Measurements from ENCODE around the gene NCAM1.

The NCAM1 gene

GRCh38 chr11:113103932-113104690 is 142.9 kb downstream of the NCAM1 start:
- no peaks in the 10 kb centered on the region for H3K36me3 ChIP-seq (ENCODE audit: insufficient read depth, low read depth, low read length)
- H3K4me3 ChIP-seq (ENCODE audit: low read length), result no peak overlapping the region
- no peak overlapping the region for H3K9ac ChIP-seq (ENCODE audit: low read depth, low read length)
- H3K4me1 ChIP-seq (ENCODE audit: insufficient read depth, low read length), result 0 out of 2 replicates have a peak, but pooled peaks cover 5% of the 10 kb centered on the region
- no peaks in the 10 kb centered on the region for H3K9me3 ChIP-seq (ENCODE audit: insufficient read depth, low read depth, low read length)
- no peaks in the 10 kb centered on the region for H3K27me3 ChIP-seq (ENCODE audit: insufficient read depth, low read length)
- H3K27ac ChIP-seq (ENCODE audit: low read length), result no peak overlapping the region

GRCh38 chr11:113104691-113105251 is 143.6 kb downstream of the NCAM1 start:
- Histone ChIP-seq H3K4me1 (ENCODE audit: insufficient read depth, low read length) (0 out of 2 replicates have a peak, but pooled peaks cover 5% of the 10 kb centered on the region), H3K9me3 (ENCODE audit: insufficient read depth, low read depth, low read length) (no peaks in the 10 kb centered on the region), H3K27ac (ENCODE audit: low read length) (no peak overlapping the region), H3K4me3 (ENCODE audit: low read length) (no peak overlapping the region), H3K36me3 (ENCODE audit: insufficient read depth, low read depth, low read length) (no peaks in the 10 kb centered on the region), H3K27me3 (ENCODE audit: insufficient read depth, low read length) (no peaks in the 10 kb centered on the region), H3K9ac (ENCODE audit: low read depth, low read length) (no peak overlapping the region)

- Histone ChIP-seq H3K9ac (ENCODE audit: low read depth, low read length) (no peak overlapping the region), H3K36me3 (ENCODE audit: insufficient read depth, low read depth, low read length) (no peaks in the 10 kb centered on the region), H3K9me3 (ENCODE audit: insufficient read depth, low read depth, low read length) (no peaks in the 10 kb centered on the region), H3K4me3 (ENCODE audit: low read length) (no peak overlapping the region), H3K27me3 (ENCODE audit: insufficient read depth, low read length) (no peaks in the 10 kb centered on the region), H3K4me1 (ENCODE audit: insufficient read depth, low read length) (0 out of 2 replicates have a peak, but pooled peaks cover 5% of the 10 kb centered on the region), H3K27ac (ENCODE audit: low read length) (no peak overlapping the region)
Measured at GRCh38 chr11:113105592-113105991, 144.4 kb downstream of the NCAM1 start.

- Histone ChIP-seq H3K4me3 (ENCODE audit: low read length) (no peak overlapping the region), H3K27ac (ENCODE audit: low read length) (no peak overlapping the region), H3K4me1 (ENCODE audit: insufficient read depth, low read length) (0 out of 2 replicates have a peak, but pooled peaks cover 5% of the 10 kb centered on the region), H3K9me3 (ENCODE audit: insufficient read depth, low read depth, low read length) (no peaks in the 10 kb centered on the region), H3K36me3 (ENCODE audit: insufficient read depth, low read depth, low read length) (no peaks in the 10 kb centered on the region), H3K9ac (ENCODE audit: low read depth, low read length) (no peak overlapping the region), H3K27me3 (ENCODE audit: insufficient read depth, low read length) (no peaks in the 10 kb centered on the region)
Measured at GRCh38 chr11:113106507-113106906, 145.3 kb downstream of the NCAM1 start.

GRCh38 chr11:113110046-113110445 is 148.8 kb downstream of the NCAM1 start:
- no peaks in the 10 kb centered on the region for H3K4me1 ChIP-seq (ENCODE audit: insufficient read depth, low read length)

GRCh38 chr11:113111156-113111555 is 149.9 kb downstream of the NCAM1 start:
- no peak overlapping the region for H3K4me3 ChIP-seq (ENCODE audit: low read length)
- no peak overlapping the region for H3K27ac ChIP-seq (ENCODE audit: low read length)
- H3K9me3 ChIP-seq (ENCODE audit: insufficient read depth, low read depth, low read length), result no peaks in the 10 kb centered on the region
- no peak overlapping the region for H3K9ac ChIP-seq (ENCODE audit: low read depth, low read length)
- H3K27me3 ChIP-seq (ENCODE audit: insufficient read depth, low read length), result no peaks in the 10 kb centered on the region
- H3K36me3 ChIP-seq (ENCODE audit: insufficient read depth, low read depth, low read length), result no peaks in the 10 kb centered on the region
- H3K4me1 ChIP-seq (ENCODE audit: insufficient read depth, low read length), result no peaks in the 10 kb centered on the region

More at GRCh38 chr11:113110046-113110445, 148.8 kb downstream of the NCAM1 start:
- H3K9ac ChIP-seq (ENCODE audit: low read depth, low read length), result no peak overlapping the region
- no peak overlapping the region for H3K4me3 ChIP-seq (ENCODE audit: low read length)
- H3K9me3 ChIP-seq (ENCODE audit: insufficient read depth, low read depth, low read length), result no peaks in the 10 kb centered on the region
- H3K36me3 ChIP-seq (ENCODE audit: insufficient read depth, low read depth, low read length), result no peaks in the 10 kb centered on the region
- H3K27ac ChIP-seq (ENCODE audit: low read length), result no peak overlapping the region
- H3K27me3 ChIP-seq (ENCODE audit: insufficient read depth, low read length), result no peaks in the 10 kb centered on the region

GRCh38 chr11:113112307-113112706 is 151.1 kb downstream of the NCAM1 start:
- H3K9ac ChIP-seq (ENCODE audit: low read depth, low read length), result no peak overlapping the region
- no peaks in the 10 kb centered on the region for H3K36me3 ChIP-seq (ENCODE audit: insufficient read depth, low read depth, low read length)
- no peaks in the 10 kb centered on the region for H3K9me3 ChIP-seq (ENCODE audit: insufficient read depth, low read depth, low read length)
- no peak overlapping the region for H3K27ac ChIP-seq (ENCODE audit: low read length)
- H3K27me3 ChIP-seq (ENCODE audit: insufficient read depth, low read length), result no peaks in the 10 kb centered on the region
- H3K4me1 ChIP-seq (ENCODE audit: insufficient read depth, low read length), result no peaks in the 10 kb centered on the region
- H3K4me3 ChIP-seq (ENCODE audit: low read length), result no peak overlapping the region

- no peaks in the 10 kb centered on the region for H3K4me1 ChIP-seq (ENCODE audit: insufficient read depth, low read length)
- H3K9me3 ChIP-seq (ENCODE audit: insufficient read depth, low read depth, low read length), result no peaks in the 10 kb centered on the region
- no peak overlapping the region for H3K9ac ChIP-seq (ENCODE audit: low read depth, low read length)
- no peaks in the 10 kb centered on the region for H3K27me3 ChIP-seq (ENCODE audit: insufficient read depth, low read length)
- no peak overlapping the region for H3K27ac ChIP-seq (ENCODE audit: low read length)
- no peaks in the 10 kb centered on the region for H3K36me3 ChIP-seq (ENCODE audit: insufficient read depth, low read depth, low read length)
- no peak overlapping the region for H3K4me3 ChIP-seq (ENCODE audit: low read length)
Measured at GRCh38 chr11:113113801-113114704, 152.8 kb downstream of the NCAM1 start.

- Histone ChIP-seq H3K27me3 (ENCODE audit: insufficient read depth, low read length) (no peaks in the 10 kb centered on the region), H3K4me1 (ENCODE audit: insufficient read depth, low read length) (no peaks in the 10 kb centered on the region), H3K9ac (ENCODE audit: low read depth, low read length) (no peak overlapping the region), H3K27ac (ENCODE audit: low read length) (no peak overlapping the region), H3K36me3 (ENCODE audit: insufficient read depth, low read depth, low read length) (no peaks in the 10 kb centered on the region), H3K4me3 (ENCODE audit: low read length) (no peak overlapping the region), H3K9me3 (ENCODE audit: insufficient read depth, low read depth, low read length) (no peaks in the 10 kb centered on the region)
Measured at GRCh38 chr11:113114705-113115027, 153.4 kb downstream of the NCAM1 start.

- Histone ChIP-seq H3K4me1 (ENCODE audit: insufficient read depth, low read length) (peaks cover 4% of the 10 kb centered on the region; the same call in 1 of the 2 replicates), H3K4me3 (ENCODE audit: low read length) (no peak overlapping the region), H3K36me3 (ENCODE audit: insufficient read depth, low read depth, low read length) (no peaks in the 10 kb centered on the region), H3K27ac (ENCODE audit: low read length) (no peak overlapping the region), H3K9me3 (ENCODE audit: insufficient read depth, low read depth, low read length) (no peaks in the 10 kb centered on the region), H3K9ac (ENCODE audit: low read depth, low read length) (no peak overlapping the region), H3K27me3 (ENCODE audit: insufficient read depth, low read length) (no peaks in the 10 kb centered on the region)
Measured at GRCh38 chr11:113118104-113118503, 156.9 kb downstream of the NCAM1 start.

GRCh38 chr11:113119074-113119473 is 157.9 kb downstream of the NCAM1 start:
- H3K9ac ChIP-seq (ENCODE audit: low read depth, low read length), result no peak overlapping the region
- H3K36me3 ChIP-seq (ENCODE audit: insufficient read depth, low read depth, low read length), result no peaks in the 10 kb centered on the region
- H3K27ac ChIP-seq (ENCODE audit: low read length), result no peak overlapping the region
- H3K27me3 ChIP-seq (ENCODE audit: insufficient read depth, low read length), result no peaks in the 10 kb centered on the region
- no peaks in the 10 kb centered on the region for H3K9me3 ChIP-seq (ENCODE audit: insufficient read depth, low read depth, low read length)
- H3K4me3 ChIP-seq (ENCODE audit: low read length), result no peak overlapping the region
- peaks cover 4% of the 10 kb centered on the region; the same call in 1 of the 2 replicates for H3K4me1 ChIP-seq (ENCODE audit: insufficient read depth, low read length)
